Putamen (tissue), 1 donor: ENCODE measurements around the gene UBAC2.
"Not testable (repeated sequence)": the region's sequence is repeated elsewhere in the genome, so short reads cannot be mapped to it uniquely, and the experiment has no call there.

Experiments used
- DNase-seq: peaks from one replicate; pipeline ENCODE4 v3.0.0-alpha.2; 2016; ENCODE audit warnings: low spot score

The UBAC2 gene

DNA sequence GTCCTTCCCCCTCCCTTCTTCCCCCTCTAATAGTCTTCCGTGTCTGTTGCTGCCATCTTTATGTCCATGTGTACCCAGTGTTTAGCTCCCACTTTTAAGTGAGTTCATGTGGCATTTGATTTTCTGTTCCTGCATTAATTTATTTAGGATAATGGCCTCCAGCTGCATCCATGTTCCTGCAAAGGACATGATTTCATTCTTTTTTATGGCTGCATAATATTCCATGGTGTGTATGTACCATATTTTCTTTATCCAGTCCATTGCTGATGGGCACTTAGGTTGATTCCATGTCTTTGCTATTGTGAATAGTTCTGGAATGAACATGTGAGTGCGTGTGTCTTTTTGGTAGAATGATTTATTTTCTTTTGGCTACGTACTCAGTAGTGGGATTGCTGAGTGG, 48.5 kb downstream of the UBAC2 start:
- not testable (repeated sequence) for DNase-seq

DNA sequence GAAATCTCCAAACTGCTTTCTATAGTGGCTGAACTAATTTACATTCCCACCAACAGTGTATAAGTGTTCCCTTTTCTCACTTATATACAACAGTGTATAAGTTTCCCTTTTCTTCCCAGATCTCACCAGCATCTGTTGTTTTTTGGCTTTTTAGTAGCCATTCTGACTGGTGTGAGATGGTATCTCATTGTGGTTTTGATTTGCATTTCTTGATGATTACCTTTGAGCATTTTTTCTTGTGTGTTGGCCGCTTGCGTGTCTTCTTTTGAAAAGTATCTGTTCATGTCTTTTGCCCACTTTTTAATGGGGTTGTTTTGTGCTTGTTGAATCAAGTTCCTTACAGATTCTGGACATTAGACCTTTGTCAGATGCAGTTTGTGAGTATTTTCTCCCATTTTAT, 49.0 kb downstream of the UBAC2 start:
- DNase-seq, result not testable (repeated sequence)

DNA sequence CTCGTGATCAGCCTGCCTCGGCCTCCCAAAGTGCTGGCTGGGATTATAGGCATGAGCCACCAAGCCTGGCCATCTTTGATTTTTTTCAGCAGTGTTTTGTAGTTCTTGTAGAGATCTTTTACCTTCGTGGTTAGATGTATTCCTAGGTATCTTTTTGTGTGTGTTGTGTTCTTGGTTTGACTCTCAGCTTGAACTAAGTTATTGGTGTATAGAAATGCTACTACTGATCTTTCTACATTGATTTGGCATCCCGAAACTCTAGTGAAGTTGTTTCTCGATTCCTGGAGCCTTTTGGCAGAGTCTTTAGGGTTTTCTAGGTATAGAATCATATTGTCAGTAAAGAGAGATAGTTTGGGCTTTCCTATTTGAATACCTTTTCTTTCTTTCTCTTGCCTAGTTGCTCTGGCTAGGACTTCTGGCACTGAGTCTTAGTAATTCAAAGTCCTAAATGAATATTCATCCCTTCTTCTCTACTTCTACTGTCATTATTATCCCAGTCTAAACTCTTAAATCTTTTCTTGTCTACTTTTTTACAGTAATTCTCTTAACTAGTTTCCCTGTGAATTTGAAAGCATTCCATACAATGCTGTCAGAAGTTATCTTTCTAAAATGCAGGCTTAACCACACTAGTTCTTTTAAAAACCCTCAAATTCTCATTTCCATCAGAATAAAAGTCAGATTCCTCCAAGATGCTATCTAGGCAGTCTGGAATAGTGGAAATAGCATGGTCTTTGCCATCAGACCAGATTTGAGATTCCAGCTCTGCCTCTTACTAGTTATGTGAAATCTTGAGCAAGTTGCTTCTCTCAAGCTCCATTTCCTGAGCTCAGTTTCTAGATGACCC, 50.5 kb downstream of the UBAC2 start:
- no peak for DNase-seq

DNA sequence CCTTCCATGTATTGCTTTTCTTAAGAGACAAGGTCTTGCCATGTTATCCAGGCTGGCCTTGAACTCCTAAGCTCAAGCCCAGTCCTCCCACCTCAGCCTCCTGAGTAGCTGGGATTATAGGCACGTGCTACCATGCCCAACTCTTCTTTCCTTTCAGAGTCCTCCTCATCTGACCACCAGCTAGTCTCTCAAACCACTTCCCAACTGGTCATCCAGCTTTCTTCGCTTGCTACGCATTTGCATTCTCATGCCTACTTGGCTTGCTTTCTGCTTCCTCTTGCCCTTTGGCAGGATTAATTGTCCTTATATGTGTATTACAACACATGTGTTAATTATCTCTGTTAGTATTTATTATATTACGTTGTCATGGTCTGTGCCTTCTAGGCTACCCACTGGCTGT, 51.3 kb downstream of the UBAC2 start:
- no peak for DNase-seq

DNA sequence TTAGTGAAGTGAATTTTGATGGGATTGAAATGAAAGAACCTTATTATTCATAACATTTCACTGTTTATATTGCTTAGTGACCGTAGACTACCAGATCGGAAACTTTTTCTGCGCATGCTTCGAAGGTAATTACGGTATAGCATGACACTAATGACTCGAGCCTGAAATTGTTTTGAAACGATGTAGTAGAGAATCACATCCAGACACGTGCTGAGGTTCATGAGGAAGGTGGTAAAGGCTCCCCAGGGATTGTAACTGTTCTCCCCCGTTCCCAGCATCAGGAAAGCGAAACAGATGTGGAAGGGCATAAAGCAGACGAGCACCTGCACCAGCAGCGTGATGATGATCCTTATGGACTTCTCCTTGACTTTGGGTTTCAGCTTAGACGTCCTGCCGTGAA, 54.2 kb downstream of the UBAC2 start:
- no peak for DNase-seq

DNA sequence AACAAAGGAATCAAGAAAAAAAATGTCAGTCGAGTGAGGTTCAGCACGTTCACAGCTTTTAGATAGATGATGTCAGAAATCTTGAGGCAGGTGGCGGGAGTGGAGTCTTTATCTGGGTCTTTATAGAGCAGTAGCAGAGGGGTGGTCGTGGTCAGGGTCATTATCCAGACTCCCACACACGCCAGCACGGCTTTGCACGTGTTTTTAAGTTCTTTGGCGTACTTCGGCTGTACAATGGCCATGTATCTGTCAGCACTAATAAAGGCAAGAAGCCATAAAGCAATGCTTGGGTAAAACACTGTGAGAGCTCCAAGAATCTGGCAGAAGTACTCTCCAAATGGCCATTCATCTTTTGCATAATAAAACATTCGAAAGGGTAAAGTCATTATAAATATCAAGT, 54.6 kb downstream of the UBAC2 start:
- no peak for DNase-seq

DNA sequence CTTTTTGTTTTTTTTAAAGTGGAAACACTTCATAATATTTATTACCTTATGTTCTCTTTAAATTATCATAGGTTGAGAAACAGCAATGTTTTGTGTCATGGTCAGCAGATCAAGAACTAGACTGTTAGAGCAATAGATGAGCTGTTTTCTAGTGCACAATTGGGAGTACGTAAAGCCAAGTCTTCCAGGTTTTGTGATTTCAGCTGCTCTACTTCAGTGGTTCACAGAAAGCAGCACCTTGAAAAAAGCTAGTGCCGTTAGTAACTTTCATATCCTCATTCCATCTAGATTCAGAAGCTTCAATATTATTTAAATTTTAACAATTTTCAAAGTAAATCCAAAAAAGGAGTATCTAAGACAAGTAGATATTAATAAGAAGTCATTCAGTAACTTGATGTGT, 55.6 kb downstream of the UBAC2 start:
- DNase-seq, result no peak

DNA sequence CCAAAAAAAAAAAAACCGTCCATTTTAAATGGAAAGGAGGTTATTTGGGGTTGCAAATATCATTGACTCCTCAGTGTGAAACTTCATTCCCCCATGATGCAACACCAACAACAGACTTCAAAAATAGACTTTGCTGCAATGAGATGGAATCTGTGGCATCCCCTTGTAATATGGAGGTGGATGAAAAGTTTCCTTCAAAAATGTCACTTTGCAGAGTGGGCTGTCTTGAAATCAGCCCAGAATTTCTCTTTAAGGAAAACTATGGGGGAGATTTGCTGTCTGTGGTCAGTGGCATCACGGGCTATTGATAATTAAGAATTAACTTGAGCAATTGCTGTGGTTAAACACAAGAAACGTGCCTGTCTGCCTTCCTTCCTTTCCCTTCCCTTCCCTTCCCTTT, 56.1 kb downstream of the UBAC2 start:
- no peak for DNase-seq

DNA sequence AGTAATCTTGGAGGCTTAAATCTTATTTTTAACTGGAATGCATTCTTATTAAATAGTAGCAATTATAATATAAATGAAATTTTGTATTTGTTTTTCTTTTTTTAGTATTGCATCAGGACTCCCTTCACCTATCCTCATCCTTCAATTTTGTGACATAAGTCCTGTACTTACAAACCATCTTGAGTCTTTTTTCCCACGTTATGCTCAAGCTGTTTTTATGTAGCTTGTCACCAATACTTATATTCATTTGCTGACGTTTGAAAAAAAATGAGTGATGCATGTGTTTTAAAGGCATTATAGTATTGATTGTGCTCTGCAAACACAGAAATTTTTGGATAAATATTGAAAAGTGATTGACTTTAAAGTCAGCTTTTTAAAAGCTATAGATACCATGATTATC, 56.6 kb downstream of the UBAC2 start:
- no peak for DNase-seq

DNA sequence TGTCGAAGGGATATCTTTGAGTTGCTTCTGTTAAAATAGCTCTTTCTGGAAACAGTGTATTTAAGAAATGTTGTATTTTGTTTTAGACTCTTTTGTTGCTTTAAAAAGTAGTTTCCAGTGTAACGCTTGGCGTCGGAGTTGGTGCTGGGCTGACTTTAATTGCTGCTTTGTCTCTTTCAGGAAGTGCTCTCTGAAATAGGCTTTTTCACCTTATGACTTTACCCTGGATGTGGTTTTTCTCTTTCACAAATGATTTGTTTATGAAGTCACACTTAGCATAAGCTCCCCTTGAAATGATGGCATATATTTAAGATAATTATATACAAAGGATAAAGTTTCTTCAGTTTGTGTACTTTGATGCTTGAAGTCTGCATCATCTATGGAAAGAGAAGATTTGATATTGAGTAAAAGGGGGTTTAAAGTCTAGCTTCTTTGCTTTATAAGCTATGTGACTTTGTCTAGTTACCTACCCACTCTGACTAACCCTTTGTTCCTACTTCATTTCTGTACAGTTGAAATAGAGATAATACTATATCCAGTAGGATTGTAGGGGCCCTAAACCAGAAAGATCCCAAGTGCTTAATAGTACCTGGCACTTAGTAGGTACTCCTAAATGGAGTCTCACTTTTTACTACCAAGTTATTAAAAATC, 57.7 kb downstream of the UBAC2 start, which contains the start of gene GPR18:
GPR18 (minus strand) TSS at position 170 of the 651 bp plus-strand sequence. CDS start 2,507 bp downstream, outside the sequence.
- no peak for DNase-seq

DNA sequence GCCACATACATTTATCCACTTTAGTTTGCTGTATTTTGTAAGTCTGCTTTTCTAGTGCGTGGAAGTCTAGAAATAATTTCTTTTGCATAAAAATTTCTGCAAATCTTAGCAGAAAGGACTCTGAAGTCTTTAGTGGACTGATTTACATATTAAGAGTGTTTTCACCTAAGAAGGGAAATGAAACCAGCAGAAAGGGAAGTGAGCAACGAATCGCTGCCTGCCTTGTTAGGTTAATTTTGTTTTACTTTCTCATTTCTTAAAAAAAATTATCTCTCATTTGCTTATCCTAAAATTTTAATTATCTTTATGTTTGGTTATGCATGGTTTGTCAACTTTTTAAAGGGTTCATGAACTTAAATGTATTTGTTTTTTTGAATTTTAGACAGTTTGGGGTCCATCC, 58.3 kb downstream of the UBAC2 start:
- no peak for DNase-seq

DNA sequence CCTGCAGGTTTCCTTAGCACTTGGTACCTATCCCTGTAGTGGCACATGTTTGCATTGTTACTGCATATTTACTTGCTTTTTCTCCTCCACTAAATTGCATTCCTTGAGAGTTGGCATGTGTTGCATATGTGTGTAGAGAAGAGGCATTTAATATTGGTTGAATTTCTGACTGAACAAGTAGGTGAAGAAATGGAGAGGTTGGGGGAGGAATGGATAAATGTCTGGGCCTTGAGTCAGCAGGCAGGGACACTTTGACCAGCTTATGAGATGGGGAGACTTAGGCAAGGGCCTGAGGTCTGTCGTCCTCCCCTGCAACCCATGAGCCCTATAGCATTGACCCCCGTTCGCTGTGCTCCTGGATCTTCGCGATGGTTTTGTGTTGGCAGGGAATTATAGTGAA, 59.6 kb downstream of the UBAC2 start:
- DNase-seq, result no peak

DNA sequence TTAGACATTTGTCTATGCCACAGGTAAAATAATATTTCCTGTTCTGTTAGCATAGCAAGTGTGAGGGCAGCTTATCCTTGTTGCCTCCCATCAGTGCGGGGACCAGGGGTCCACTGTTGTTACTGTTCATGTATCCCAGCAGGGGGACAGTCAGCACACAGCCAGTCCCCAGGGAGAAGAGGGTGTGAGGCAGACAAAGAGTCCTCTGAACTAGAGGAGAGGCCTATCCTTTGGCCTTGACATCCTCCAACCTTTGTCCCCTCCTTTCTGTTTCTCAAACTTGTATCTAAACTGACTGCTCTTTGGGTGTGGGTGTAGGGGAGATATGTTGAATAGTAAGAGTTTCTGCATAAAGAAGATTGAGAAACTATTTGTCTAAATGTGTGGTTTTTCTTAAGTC, 60.4 kb downstream of the UBAC2 start:
- DNase-seq, result no peak

DNA sequence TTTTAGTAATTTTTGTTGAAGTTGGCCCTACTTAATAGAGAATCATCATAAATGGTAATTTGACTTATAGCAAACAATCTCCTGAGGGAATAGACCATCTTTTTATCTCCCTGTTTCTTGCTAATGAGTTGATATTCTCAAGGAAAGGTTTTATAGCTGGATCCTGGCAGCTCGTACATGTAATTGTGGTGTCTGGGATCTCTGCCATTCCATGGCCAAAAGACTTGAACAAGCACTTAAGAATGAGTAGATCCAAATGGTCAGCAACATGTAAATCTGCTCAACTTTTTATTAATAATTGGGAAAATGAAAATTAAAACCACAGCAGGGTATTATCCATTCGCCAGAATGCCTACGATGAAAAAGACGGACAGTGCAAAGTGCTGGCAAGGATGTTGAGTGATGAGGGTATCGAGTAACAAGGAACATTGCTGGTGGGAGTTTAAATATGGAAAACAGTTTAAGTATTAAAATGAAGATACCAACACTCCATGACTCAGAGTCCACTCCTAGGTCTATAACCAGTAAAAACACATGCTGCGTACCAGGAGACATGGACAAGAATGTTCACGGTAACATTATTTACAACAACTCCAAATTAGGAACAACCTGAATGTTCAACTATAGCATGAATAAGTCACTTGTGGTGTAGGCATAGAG, 62.6 kb downstream of the UBAC2 start:
- DNase-seq, result no peak

DNA sequence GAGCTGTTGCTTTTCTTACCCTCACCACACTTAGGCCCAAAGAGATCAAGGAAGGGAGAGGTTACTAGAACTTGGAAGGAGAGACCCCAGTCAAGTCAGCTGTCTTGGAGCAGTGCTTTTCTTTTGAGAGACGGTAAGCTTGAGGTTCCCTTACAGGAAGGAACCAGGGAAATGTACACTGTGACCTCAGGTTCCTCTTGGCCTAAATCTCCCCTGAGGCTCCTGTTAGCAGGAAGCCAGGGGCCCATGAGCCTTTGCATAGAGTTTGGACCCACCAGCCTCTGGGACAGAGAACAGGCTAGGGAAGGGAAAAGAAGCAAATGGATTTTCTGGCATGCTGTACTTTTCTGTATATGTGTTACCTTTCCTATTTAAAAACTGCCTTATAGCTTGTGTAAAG, 63.4 kb downstream of the UBAC2 start:
- DNase-seq, result no peak

DNA sequence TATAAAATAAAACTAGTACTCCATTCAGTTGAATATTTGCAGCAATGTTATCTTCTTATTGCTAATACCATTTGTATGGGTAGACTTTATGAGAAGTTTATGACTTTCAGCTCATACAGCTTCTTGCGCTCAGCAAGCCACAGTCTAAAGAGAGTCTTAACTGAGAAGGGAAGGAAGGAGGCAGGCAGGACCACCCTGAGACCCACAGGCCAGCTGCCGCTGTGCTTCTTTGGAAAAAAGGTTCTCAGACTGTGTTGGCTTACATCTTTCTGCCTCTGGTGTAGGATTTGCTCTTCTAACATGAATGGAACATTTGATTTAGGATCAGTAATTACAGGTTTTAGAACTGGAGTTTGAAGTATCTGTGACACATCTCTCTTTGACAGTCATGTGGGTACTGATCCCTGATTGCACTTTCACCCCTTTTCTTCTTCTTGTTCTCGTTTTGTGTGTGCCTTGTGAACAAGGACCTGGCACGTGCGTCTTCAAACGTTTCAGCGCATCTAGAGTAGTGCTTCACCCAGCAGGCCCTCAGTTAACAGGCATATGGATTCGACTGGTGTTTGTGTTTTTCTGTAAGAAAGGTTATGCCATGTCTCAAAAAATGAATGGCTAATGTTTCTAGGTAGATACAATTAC, 64.6 kb downstream of the UBAC2 start:
- no peak for DNase-seq

DNA sequence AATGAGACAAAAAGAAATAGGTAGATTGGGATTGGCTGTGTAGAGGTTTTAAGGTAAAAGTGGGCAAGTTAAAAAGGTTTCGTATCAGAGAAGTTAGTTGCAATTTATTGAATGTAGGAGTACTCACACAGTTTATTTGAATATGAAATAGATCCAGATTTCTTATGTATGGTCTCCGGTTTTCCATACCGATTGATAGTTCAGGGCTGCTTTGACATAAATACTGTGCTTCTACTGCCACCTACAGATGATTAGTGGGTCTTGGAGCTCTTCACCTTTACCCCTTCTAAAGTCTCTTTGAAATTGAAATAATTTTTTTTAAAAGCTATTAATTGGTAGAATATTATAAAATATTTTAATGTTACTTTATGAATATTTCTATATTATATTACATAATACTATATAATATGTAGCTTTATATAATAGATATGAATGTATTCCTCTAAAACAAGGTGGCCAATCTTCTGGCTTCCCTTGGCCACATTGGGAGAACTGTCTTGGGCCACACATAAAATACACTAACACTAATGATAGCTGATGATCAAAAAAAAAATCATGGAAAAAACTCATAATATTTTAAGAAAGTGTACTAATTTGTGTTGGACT, 65.3 kb downstream of the UBAC2 start:
- no peak for DNase-seq

DNA sequence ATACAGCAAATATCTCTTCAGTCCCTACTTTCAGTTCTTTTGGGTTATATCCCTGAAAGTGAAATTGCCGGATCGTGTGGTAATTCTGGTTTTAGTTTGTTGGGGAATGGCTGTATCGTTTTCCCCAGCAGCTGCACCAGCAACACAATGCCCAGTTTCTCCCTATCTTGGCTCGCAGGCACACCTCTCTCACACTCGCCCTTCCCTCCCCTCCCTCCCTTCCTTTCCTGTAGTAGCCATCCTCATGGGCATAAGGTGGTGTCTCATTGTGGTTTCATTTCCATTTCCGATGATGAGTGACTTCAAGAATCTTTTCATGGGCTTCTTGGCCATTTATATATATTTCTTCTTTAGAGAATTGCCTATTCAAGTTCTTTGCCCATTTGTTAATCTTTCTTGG, 66.2 kb downstream of the UBAC2 start:
- DNase-seq, result no peak

DNA sequence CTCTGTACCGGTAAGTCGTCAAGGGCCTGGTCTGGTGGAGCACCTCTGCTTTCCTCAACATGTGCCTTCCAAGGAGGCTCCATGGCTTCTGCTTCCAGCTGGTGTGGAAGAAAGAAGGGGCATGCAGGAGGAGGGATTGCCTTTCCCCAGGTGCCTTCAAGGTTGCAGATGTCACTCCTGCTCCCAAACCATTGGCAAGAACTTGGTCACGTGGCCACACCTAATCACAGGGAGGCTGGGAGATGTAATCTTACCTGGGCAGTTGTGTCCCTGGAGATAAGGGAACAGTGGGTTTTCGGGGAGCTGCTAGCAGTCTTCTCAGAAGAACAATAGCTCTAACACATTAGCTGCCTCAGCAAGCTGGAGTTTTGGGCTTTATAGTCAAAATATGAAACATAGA, 67.3 kb downstream of the UBAC2 start:
- DNase-seq, result no peak

DNA sequence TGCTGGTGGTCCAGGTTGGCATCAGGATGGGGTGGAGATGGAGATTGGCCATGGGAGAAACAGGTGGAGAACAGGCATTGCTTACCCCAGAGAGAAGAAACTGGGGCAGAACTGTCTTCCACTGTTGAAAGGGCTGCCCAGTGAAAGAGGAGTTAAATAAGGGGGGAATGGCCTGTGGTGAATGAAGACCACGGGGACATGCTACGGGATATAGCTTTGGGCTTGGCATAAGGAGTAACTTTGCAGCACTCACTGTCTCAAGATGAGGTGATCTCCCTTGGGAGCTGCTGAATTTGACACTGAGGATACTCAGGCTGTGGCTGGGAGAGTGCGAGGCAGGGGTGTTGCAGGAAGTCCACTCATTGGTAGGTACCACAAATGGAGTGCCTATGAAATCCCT, 68.2 kb downstream of the UBAC2 start:
- no peak for DNase-seq

DNA sequence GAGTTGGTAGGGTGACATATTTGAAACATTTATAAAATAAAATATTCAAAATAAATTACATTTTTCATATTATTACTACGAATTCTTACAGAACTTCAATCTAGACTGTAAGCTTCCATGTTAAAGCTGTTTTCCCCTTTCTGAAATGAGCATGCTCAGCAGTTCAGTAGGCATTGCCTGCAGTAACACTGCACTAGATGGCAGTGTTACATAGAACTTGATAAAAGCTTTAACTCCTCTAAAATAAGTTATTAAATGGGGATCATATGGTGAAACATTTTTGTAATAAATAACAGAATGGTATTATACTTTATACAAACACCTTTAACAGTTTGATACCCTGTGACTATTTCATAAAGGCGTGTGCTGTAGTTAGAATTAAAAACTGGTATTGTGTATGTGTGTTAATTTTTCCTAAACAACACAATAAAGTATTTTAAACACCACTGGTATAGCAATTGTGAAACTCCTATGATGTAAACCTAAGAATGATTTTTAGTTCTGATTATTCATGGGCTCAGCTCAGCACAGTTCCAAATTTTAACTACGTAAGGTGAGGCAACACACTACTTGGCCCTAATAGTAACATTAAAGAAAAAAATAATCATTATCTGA, 69.1 kb downstream of the UBAC2 start:
- peak; percentile 43 for DNase-seq

DNA sequence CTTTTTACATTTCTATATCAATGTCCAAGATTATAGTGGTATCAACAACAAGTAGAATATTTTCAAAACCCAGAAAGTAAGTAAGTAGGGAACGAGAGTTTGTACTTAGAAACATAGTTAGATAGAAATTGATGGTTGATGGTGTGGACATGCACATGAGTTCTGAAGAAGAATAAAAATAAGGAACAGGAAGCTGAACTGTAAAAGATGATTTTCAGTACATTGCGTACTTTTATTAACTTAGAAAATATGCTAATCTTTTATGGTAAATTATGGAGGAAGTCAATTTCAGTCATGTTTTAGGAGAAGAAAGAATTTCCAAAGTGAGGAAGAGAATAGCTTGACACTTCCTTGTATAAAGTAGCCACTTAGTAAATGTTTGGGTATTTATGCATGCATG, 69.9 kb downstream of the UBAC2 start:
- no peak for DNase-seq
